ENCODE measurements around the gene CACNG8. TPM values are rescaled to one million over a fixed set of nuclear protein-coding genes. Genes with fewer than 3 reads are reported as not detected.

CACNG8 gene
- total RNA-seq, 3 donors from 2014 or later = 0.07 to 0.09 TPM; not detected in 1

GRCh38 chr19:53958168-53958571, 4.6 kb upstream of the CACNG8 start:
- H3K36me3 ChIP-seq (ENCODE audit: low read depth) = no peaks in the 10 kb centered on the region
- no peak for TF ChIP-seq CTCF (IDR thresholded peaks at IDR 0.05)
- no peaks in the 10 kb centered on the region for H3K9me3 ChIP-seq
- intact Hi-C loops (cut with DNase I, micrococcal nuclease) = no loop called here
- DNase-seq = no peak
- ATAC-seq = no peak
- no peaks in the 10 kb centered on the region for H3K4me1 ChIP-seq (ENCODE audit: low read depth)
- no peak overlapping the region for H3K4me3 ChIP-seq

GRCh38 chr19:53958823-53959757, 3.6 kb upstream of the CACNG8 start:
- no peak for ATAC-seq
- intact Hi-C loops (cut with DNase I, micrococcal nuclease) = no loop called here
- DNase-seq = no peak
- H3K4me1 ChIP-seq (ENCODE audit: low read depth) = no peaks in the 10 kb centered on the region
- no peaks in the 10 kb centered on the region for H3K36me3 ChIP-seq (ENCODE audit: low read depth)
- H3K9me3 ChIP-seq = no peaks in the 10 kb centered on the region
- TF ChIP-seq CTCF (IDR thresholded peaks at IDR 0.05) = no peak
- H3K4me3 ChIP-seq = no peak overlapping the region

- Histone ChIP-seq H3K4me3 (no peak overlapping the region), H3K36me3 (ENCODE audit: low read depth) (no peaks in the 10 kb centered on the region), H3K4me1 (ENCODE audit: low read depth) (no peaks in the 10 kb centered on the region), H3K9me3 (no peaks in the 10 kb centered on the region)
- intact Hi-C loops (cut with DNase I, micrococcal nuclease) = no loop called here
- DNase-seq = no peak
- no peak for TF ChIP-seq CTCF (IDR thresholded peaks at IDR 0.05)
- ATAC-seq = no peak
Measured at GRCh38 chr19:53960187-53960586, 2.5 kb upstream of the CACNG8 start.

GRCh38 chr19:53960886-53961285, 1.9 kb upstream of the CACNG8 start:
- intact Hi-C loops (cut with DNase I, micrococcal nuclease) = no loop called here
- Histone ChIP-seq H3K4me1 (ENCODE audit: low read depth) (no peaks in the 10 kb centered on the region), H3K36me3 (ENCODE audit: low read depth) (no peaks in the 10 kb centered on the region), H3K9me3 (no peaks in the 10 kb centered on the region), H3K4me3 (no peak overlapping the region)
- no peak for TF ChIP-seq CTCF (IDR thresholded peaks at IDR 0.05)
- DNase-seq (no peak), ATAC-seq (no peak)

- ATAC-seq (no peak), DNase-seq (no peak)
- Histone ChIP-seq H3K4me1 (ENCODE audit: low read depth) (no peaks in the 10 kb centered on the region), H3K36me3 (ENCODE audit: low read depth) (no peaks in the 10 kb centered on the region), H3K9me3 (no peaks in the 10 kb centered on the region), H3K4me3 (no peak overlapping the region)
- no peak for TF ChIP-seq CTCF (IDR thresholded peaks at IDR 0.05)
- intact Hi-C loops (cut with DNase I, micrococcal nuclease) = no loop called here
Measured at GRCh38 chr19:53961523-53962356, 997 bp upstream of the CACNG8 start.
